GM12865 (cell line): ENCODE measurements around the gene HPGD.

Source experiments
- DNase-seq: peaks from one replicate; pipeline ENCODE4 v3.0.0; 2010; ENCODE audit warnings: low read depth
- H3K4me3 ChIP-seq: 2 replicates; pipeline ENCODE4 v1.5.1; 2011; ENCODE audit warnings: mild to moderate bottlenecking, low read depth, low read length, control low read depth
- TF ChIP-seq, protein P1 (sequence below): IDR thresholded peaks from 2 replicates; pipeline ENCODE4 v1.5.1; 2011; ENCODE audit warnings: low read length, control low read depth, low read depth, inconsistent platforms; ENCODE audit not compliant: insufficient read depth; ENCODE audit errors: missing control alignments

The HPGD gene

DNA sequence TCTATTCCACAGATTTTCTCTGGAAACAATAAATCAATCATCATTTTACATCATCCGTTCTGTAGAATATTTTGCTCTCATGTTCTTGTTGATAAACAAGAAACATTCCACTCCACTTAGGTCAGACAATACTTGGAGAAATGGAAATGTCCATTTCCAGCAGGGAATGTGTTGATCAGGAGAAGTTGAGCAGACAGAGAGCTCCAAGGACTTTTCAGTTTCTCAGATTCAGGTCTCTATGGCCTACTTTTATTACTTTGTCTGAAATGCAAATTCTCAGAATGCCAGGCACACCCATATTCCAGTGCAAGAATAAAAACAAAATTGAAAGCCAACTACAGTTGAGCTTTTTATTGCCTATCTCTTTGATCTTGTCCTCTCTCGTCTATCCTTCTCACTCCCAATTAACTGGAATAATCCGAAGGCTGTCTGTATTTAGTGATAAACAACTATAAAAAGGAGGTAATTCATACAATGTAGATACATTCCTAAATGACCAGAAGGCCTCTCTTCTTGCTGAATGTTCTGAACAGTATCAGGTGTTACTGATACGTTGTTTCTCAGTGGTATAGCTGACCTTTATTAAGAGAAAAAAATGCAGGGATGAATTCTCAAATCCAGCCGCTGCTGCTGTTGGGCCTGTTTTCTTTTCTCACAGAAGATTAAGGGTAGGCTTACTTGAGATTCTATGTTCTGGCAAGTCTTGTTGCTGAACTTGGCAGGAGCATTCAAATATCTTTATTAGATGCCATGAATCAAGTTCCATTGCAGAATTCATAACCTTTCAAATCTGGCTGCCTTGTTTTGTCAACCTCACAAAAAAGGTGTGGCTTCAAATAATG is 72.1 kb downstream of the HPGD start:
- H3K4me3 ChIP-seq, result no peak overlapping the region
- DNase-seq, result no peak
- TF ChIP-seq, protein P1, sequence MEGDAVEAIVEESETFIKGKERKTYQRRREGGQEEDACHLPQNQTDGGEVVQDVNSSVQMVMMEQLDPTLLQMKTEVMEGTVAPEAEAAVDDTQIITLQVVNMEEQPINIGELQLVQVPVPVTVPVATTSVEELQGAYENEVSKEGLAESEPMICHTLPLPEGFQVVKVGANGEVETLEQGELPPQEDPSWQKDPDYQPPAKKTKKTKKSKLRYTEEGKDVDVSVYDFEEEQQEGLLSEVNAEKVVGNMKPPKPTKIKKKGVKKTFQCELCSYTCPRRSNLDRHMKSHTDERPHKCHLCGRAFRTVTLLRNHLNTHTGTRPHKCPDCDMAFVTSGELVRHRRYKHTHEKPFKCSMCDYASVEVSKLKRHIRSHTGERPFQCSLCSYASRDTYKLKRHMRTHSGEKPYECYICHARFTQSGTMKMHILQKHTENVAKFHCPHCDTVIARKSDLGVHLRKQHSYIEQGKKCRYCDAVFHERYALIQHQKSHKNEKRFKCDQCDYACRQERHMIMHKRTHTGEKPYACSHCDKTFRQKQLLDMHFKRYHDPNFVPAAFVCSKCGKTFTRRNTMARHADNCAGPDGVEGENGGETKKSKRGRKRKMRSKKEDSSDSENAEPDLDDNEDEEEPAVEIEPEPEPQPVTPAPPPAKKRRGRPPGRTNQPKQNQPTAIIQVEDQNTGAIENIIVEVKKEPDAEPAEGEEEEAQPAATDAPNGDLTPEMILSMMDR, result no peak

GRCh38 chr4:174449152-174449551 is 73.1 kb downstream of the HPGD start:
- H3K4me3 ChIP-seq, result no peak overlapping the region
- no peak for DNase-seq
- TF ChIP-seq, protein P1, result no peak

DNA sequence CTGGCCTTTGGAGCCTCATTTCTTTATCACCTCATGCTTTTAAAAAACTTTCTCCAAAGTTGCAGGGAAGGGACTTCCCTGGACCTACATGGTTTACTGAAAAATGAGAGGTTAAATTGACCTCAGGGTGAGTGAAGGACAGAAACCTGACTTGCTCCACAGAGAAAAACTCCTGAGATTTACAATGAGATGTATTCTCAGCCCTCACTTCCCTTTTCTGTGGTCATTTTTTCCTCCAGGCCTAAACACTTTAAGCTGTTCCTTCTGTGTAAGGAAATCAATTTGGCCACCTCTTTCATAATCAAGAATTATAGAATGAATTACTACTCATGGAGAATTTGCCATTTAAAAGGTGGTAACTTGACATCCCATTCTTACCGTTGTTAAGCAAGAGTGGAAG is 77.9 kb downstream of the HPGD start:
- TF ChIP-seq, protein P1, result no peak
- no peak overlapping the region for H3K4me3 ChIP-seq
- DNase-seq, result no peak
